ENCODE measurements around the gene PARD3B. TPM values are rescaled to one million over a fixed set of nuclear protein-coding genes. Genes with fewer than 3 reads are reported as not detected.

The PARD3B gene
- total RNA-seq, 1 experiment from 2014 or later = 7.6 TPM

GRCh38 chr2:205366336-205367060, 821.2 kb downstream of the PARD3B start:
- CTCF ChIA-PET = interaction anchor here (0.7 kb wide), 1 partner anchor 90 kb away, joined by 7 read pairs; no protein-coding TSS in a partner anchor
- DNase-seq (ENCODE audit: low spot score) = no peak
- intact Hi-C loops (cut with micrococcal nuclease; ENCODE audit: unreplicated experiment) = no loop called here
- no peaks in the 10 kb centered on the region for H3K9me3 ChIP-seq (ENCODE audit: low read depth, low read length, poor library complexity, severe bottlenecking)
- no peaks in the 10 kb centered on the region for H3K27me3 ChIP-seq (replicated peaks; ENCODE audit: insufficient read depth, low read depth, low read length, poor library complexity)
- TF ChIP-seq CTCF (conservative IDR thresholded peaks at IDR 0.05; ENCODE audit: low read depth, low read length) (no peak), EZH2 (IDR thresholded peaks at IDR 0.05; ENCODE audit: borderline replicate concordance, low read depth, low read length, poor library complexity, severe bottlenecking) (no peak)
- H3K36me3 ChIP-seq (ENCODE audit: insufficient read depth, low read length, poor library complexity, severe bottlenecking) = no peaks in the 10 kb centered on the region
- no peak overlapping the region for H3K27ac ChIP-seq (ENCODE audit: low read depth, low read length, poor library complexity, severe bottlenecking)
- no peak overlapping the region for H3K4me3 ChIP-seq (ENCODE audit: low read depth, low read length, poor library complexity, severe bottlenecking)
- POLR2A ChIA-PET (ENCODE audit: low non-redundant PET) = no interaction called here
- H3K4me1 ChIP-seq (ENCODE audit: insufficient read depth, low read length, poor library complexity, severe bottlenecking) = no peaks in the 10 kb centered on the region
- no TSS peak for BruUV-seq (replicated peaks)

- no TSS peak for BruUV-seq (replicated peaks)
- Histone ChIP-seq H3K27me3 (replicated peaks; ENCODE audit: insufficient read depth, low read depth, low read length, poor library complexity) (no peaks in the 10 kb centered on the region), H3K4me3 (ENCODE audit: low read depth, low read length, poor library complexity, severe bottlenecking) (no peak overlapping the region), H3K9me3 (ENCODE audit: low read depth, low read length, poor library complexity, severe bottlenecking) (no peaks in the 10 kb centered on the region), H3K27ac (ENCODE audit: low read depth, low read length, poor library complexity, severe bottlenecking) (no peak overlapping the region), H3K4me1 (ENCODE audit: insufficient read depth, low read length, poor library complexity, severe bottlenecking) (no peaks in the 10 kb centered on the region), H3K36me3 (ENCODE audit: insufficient read depth, low read length, poor library complexity, severe bottlenecking) (no peaks in the 10 kb centered on the region)
- TF ChIP-seq CTCF (conservative IDR thresholded peaks at IDR 0.05; ENCODE audit: low read depth, low read length) (no peak), EZH2 (IDR thresholded peaks at IDR 0.05; ENCODE audit: borderline replicate concordance, low read depth, low read length, poor library complexity, severe bottlenecking) (no peak)
- intact Hi-C loops (cut with micrococcal nuclease; ENCODE audit: unreplicated experiment) = no loop called here
- ChIA-PET CTCF (no interaction called here), POLR2A (ENCODE audit: low non-redundant PET) (no interaction called here)
- DNase-seq (ENCODE audit: low spot score) = no peak
Measured at GRCh38 chr2:205367331-205367935, 822.2 kb downstream of the PARD3B start.

- no TSS peak for BruUV-seq (replicated peaks)
- POLR2A ChIA-PET (ENCODE audit: low non-redundant PET) = no interaction called here
- H3K4me3 ChIP-seq (ENCODE audit: low read depth, low read length, poor library complexity, severe bottlenecking) = no peak overlapping the region
- no peak for TF ChIP-seq CTCF (conservative IDR thresholded peaks at IDR 0.05; ENCODE audit: low read depth, low read length)
- no peak for TF ChIP-seq EZH2 (IDR thresholded peaks at IDR 0.05; ENCODE audit: borderline replicate concordance, low read depth, low read length, poor library complexity, severe bottlenecking)
- no peak for DNase-seq (ENCODE audit: low spot score)
- intact Hi-C loops (cut with micrococcal nuclease; ENCODE audit: unreplicated experiment) = no loop called here
- no peaks in the 10 kb centered on the region for H3K4me1 ChIP-seq (ENCODE audit: insufficient read depth, low read length, poor library complexity, severe bottlenecking)
- no peaks in the 10 kb centered on the region for H3K36me3 ChIP-seq (ENCODE audit: insufficient read depth, low read length, poor library complexity, severe bottlenecking)
- H3K27ac ChIP-seq (ENCODE audit: low read depth, low read length, poor library complexity, severe bottlenecking) = no peak overlapping the region
- H3K27me3 ChIP-seq (replicated peaks; ENCODE audit: insufficient read depth, low read depth, low read length, poor library complexity) = no peaks in the 10 kb centered on the region
- CTCF ChIA-PET = no interaction called here
- no peaks in the 10 kb centered on the region for H3K9me3 ChIP-seq (ENCODE audit: low read depth, low read length, poor library complexity, severe bottlenecking)
Measured at GRCh38 chr2:205369813-205370212, 824.5 kb downstream of the PARD3B start.

Measured in A673 (cell line).